ENCODE data around the gene DHX35. TPM values are rescaled to one million over a fixed set of nuclear protein-coding genes. Genes with fewer than 3 reads are reported as not detected.
A peak's percentile ranks its signal among the peaks of the same experiment; 100 is the strongest.

DHX35 gene
- total and polyA plus RNA-seq, 2 of the 4 experiments (the other 2 are of a cell fraction), result 9.1 to 13.5 TPM

DNA sequence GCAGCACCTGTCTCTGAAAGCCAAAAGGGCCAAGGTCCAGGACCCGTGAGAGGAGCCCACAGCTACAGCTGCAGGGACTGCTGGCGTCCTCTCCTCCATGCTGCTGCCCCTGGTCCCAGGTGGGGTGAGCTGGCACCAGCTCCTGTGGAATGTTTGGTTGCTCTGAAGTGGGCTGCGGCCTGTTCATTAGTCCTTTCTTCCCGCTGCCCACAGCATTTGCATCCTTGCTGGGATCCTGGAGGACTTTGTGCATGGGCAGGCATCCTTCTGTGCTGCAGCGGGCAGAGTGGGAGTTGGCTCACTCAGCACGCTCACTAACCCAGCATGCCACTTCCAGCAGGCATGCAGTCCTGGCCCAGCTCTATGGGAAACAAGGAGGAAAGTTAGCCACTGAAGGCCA, 76.4 kb downstream of the DHX35 start:
- in situ Hi-C loops (cut with MboI; ENCODE audit: low sequenced_read_pairs), result loop anchor here (25.0 kb wide), 1 partner anchor 276 kb away; no protein-coding TSS in a partner anchor
- ATAC-seq (ENCODE audit: low read depth), result no peak
- POLR2A ChIA-PET (ENCODE audit: unreplicated experiment), result no interaction called here

More for the DNA sequence above, 76.4 kb downstream of the DHX35 start:
- Histone ChIP-seq H3K18ac (ENCODE audit: low read depth, low read length) (no peak overlapping the region), H3K4me3 (ENCODE audit: insufficient read depth, low read depth, low read length) (no peak overlapping the region), H2AFZ (replicated peaks; ENCODE audit: low read length, poor library complexity) (no peak overlapping the region), H2BK5ac (ENCODE audit: low read depth, low read length, poor library complexity, severe bottlenecking) (peak overlapping the region; percentile 26), H3K9me3 (ENCODE audit: control insufficient read depth, insufficient read depth, low read length) (no peaks in the 10 kb centered on the region), H2AK9ac (replicated peaks; ENCODE audit: low read depth, low read length, poor library complexity) (peak overlapping the region; percentile 29), H3K9me1 (ENCODE audit: insufficient read depth, low read length) (peaks cover 20% of the 10 kb centered on the region), H3K23ac (ENCODE audit: low read depth, low read length) (no peak overlapping the region), H3K56ac (ENCODE audit: extremely low read depth, insufficient read depth, low read length) (no peak overlapping the region), H3K79me1 (ENCODE audit: low read depth in 1 of 2, low read length in 2 of 2) (peaks cover 9 to 12% of the 10 kb centered on the region in 2 experiments), H3K27ac (ENCODE audit: insufficient read depth, low read length) (no peak overlapping the region; the same call in 1 of the 2 replicates), H3K4me2 (ENCODE audit: low read depth, low read length) (no peak overlapping the region), H2BK20ac (ENCODE audit: low read depth, low read length) (no peak overlapping the region), H4K91ac (ENCODE audit: insufficient read depth, low read depth, low read length) (peak overlapping the region; percentile 54; the same call in 1 of the 2 replicates), H2BK120ac (ENCODE audit: low read depth, low read length) (peak overlapping the region; percentile 93; the same call in 1 of the 2 replicates), H2BK15ac (ENCODE audit: low read depth, low read length) (no peak overlapping the region), H3K36me3 (ENCODE audit: control insufficient read depth, insufficient read depth, low read length) (peaks cover 39% of the 10 kb centered on the region), H3K27me3 (ENCODE audit: control insufficient read depth, insufficient read depth, low read length) (no peaks in the 10 kb centered on the region), H4K5ac (ENCODE audit: low read depth, low read length) (no peak overlapping the region), H3K4me1 (ENCODE audit: control insufficient read depth, insufficient read depth, low read length) (peaks cover 18% of the 10 kb centered on the region), H4K8ac (ENCODE audit: low read depth in 2 of 2, low read length in 2 of 2) (no peak overlapping the region), H3K9ac (ENCODE audit: low read depth, low read length) (no peak overlapping the region), H4K20me1 (ENCODE audit: insufficient read depth, low read length) (no peaks in the 10 kb centered on the region), H3K14ac (replicated peaks; ENCODE audit: low read depth, low read length) (no peak overlapping the region), H2AK5ac (ENCODE audit: low read depth, low read length) (0 out of 2 replicates have a peak overlapping the region, but pooled peaks have one; percentile 8), H3K4ac (ENCODE audit: low read depth, low read length) (0 out of 2 replicates have a peak overlapping the region, but pooled peaks have one; percentile 74)
- BruUV-seq (replicated peaks), result no TSS peak
- dilution Hi-C loops (cut with HindIII; ENCODE audit: low sequenced_read_pairs, unreplicated experiment) (no loop called here), intact Hi-C loops (cut with micrococcal nuclease) (loop anchor here (10.0 kb wide), 1 partner anchor 54 kb away; no protein-coding TSS in a partner anchor)
- no peak for DNase-seq
- 100% methylated on average over 2 of the region's 6 CpGs; no CpG with 5 or more reads in 1 of the 2 experiments for WGBS, 2 experiments (ENCODE audit: extremely low coverage in 2 of 2, insufficient read length in 1 of 2)
- CTCF ChIA-PET, result interaction anchor here (2.3 kb wide), 1 partner anchor 10 kb away, joined by 8 read pairs; no protein-coding TSS in a partner anchor
- TF ChIP-seq RAD21 (IDR thresholded peaks at IDR 0.05; ENCODE audit: low read length) (no peak), MAFK (IDR thresholded peaks at IDR 0.05; ENCODE audit: low read depth, low read length) (no peak), USF2 (IDR thresholded peaks at IDR 0.05; ENCODE audit: low read depth, low read length) (no peak), MXI1 (IDR thresholded peaks at IDR 0.05; ENCODE audit: borderline replicate concordance, low read depth, low read length) (no peak), CEBPB (IDR thresholded peaks at IDR 0.05; ENCODE audit: low read depth, low read length) (no peak), RFX5 (IDR thresholded peaks at IDR 0.05; ENCODE audit: low read depth, low read length) (no peak), CTCF (conservative IDR thresholded peaks at IDR 0.05; ENCODE audit: low read depth, low read length) (no peak), POLR2A (IDR thresholded peaks at IDR 0.05; ENCODE audit: low read depth, low read length) (no peak), FOS (IDR thresholded peaks at IDR 0.05; ENCODE audit: low read depth, low read length) (no peak), NFE2L2 (IDR thresholded peaks at IDR 0.05; ENCODE audit: low read depth, low read length) (no peak), RCOR1 (IDR thresholded peaks at IDR 0.05; ENCODE audit: insufficient replicate concordance, low read length) (no peak), BHLHE40 (IDR thresholded peaks at IDR 0.05; ENCODE audit: low read depth, low read length) (no peak), CHD1 (IDR thresholded peaks at IDR 0.05; ENCODE audit: low read depth, low read length) (no peak), SMC3 (IDR thresholded peaks at IDR 0.05; ENCODE audit: low read depth, low read length) (no peak), MAZ (IDR thresholded peaks at IDR 0.05; ENCODE audit: borderline replicate concordance, low read depth, low read length) (no peak)
- TF ChIP-seq, protein P1, sequence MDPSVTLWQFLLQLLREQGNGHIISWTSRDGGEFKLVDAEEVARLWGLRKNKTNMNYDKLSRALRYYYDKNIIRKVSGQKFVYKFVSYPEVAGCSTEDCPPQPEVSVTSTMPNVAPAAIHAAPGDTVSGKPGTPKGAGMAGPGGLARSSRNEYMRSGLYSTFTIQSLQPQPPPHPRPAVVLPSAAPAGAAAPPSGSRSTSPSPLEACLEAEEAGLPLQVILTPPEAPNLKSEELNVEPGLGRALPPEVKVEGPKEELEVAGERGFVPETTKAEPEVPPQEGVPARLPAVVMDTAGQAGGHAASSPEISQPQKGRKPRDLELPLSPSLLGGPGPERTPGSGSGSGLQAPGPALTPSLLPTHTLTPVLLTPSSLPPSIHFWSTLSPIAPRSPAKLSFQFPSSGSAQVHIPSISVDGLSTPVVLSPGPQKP (IDR thresholded peaks at IDR 0.05; ENCODE audit: borderline replicate concordance, low read depth, low read length), result no peak

All from IMR-90 (cell line).